Keratinocyte (primary cell): ENCODE measurements around the gene SPRED3. TPM values are rescaled to one million over a fixed set of nuclear protein-coding genes. Genes with fewer than 3 reads are reported as not detected.

Experiments
- DNase-seq: peaks from one replicate; pipeline ENCODE4 v3.0.0-alpha.2; 2011; ENCODE audit warnings: low read depth, missing footprints, low spot score
- FAIRE-seq: peaks from 2 replicates; lab custom pipeline; 2011; peaks lifted over from hg19 to GRCh38; lab: Jason Lieb, UNC
- H2AFZ ChIP-seq: 2 replicates; pipeline ENCODE4 v1.6.0; 2012; ENCODE audit warnings: low read length, control low read depth, inconsistent platforms; ENCODE audit not compliant: control insufficient read depth
- H3K27ac ChIP-seq: 2 replicates; pipeline ENCODE4 v1.5.1; 2011; ENCODE audit warnings: low read length; ENCODE audit not compliant: control insufficient read depth, insufficient read depth
- H3K27me3 ChIP-seq: 3 replicates; pipeline ENCODE4 v1.6.0; 2011; ENCODE audit warnings: low read length; ENCODE audit not compliant: control insufficient read depth, insufficient read depth; ENCODE audit errors: extremely low read depth
- H3K36me3 ChIP-seq, 2 experiments: 2 replicates in 1 of 2; 3 replicates in 1 of 2; pipeline ENCODE4 v1.5.1; 2011; ENCODE audit warnings: low read length in 2 of 2, mild to moderate bottlenecking in 1 of 2; ENCODE audit not compliant: control insufficient read depth in 2 of 2, insufficient read depth in 2 of 2; ENCODE audit errors: extremely low read depth in 1 of 2
- H3K4me1 ChIP-seq: 3 replicates; pipeline ENCODE4 v1.5.1; 2011; ENCODE audit warnings: low read length; ENCODE audit not compliant: control insufficient read depth, insufficient read depth; ENCODE audit errors: extremely low read depth
- H3K4me2 ChIP-seq: 3 replicates; pipeline ENCODE4 v1.6.0; 2011; ENCODE audit warnings: low read depth, low read length; ENCODE audit not compliant: control insufficient read depth, insufficient read depth; ENCODE audit errors: extremely low read depth
- H3K4me3 ChIP-seq, 3 experiments: fragments of 200-600 bp in 1 of 3; sonication (generic) in 1 of 3; 2 replicates in 2 of 3; 3 replicates in 1 of 3; pipeline ENCODE4 v1.5.1; 2011 to 2016; ENCODE audit warnings: low read length in 3 of 3, mild to moderate bottlenecking in 3 of 3, control low read depth in 2 of 3, inconsistent platforms in 1 of 3, low read depth in 1 of 3, mixed read lengths in 1 of 3, mixed run types in 1 of 3, moderate library complexity in 1 of 3; ENCODE audit not compliant: control insufficient read depth in 2 of 3, insufficient read depth in 2 of 3; ENCODE audit errors: extremely low read depth in 1 of 3
- H3K79me2 ChIP-seq: 2 replicates; pipeline ENCODE4 v1.6.0; 2012; ENCODE audit warnings: low read length; ENCODE audit not compliant: control insufficient read depth, insufficient read depth
- H3K9ac ChIP-seq: 3 replicates; pipeline ENCODE4 v1.6.0; 2011; ENCODE audit warnings: low read length; ENCODE audit not compliant: control insufficient read depth, insufficient read depth; ENCODE audit errors: extremely low read depth
- H3K9me1 ChIP-seq: 3 replicates; pipeline ENCODE4 v1.6.0; 2011; ENCODE audit warnings: low read length; ENCODE audit not compliant: control insufficient read depth, insufficient read depth; ENCODE audit errors: extremely low read depth
- H3K9me3 ChIP-seq: 2 replicates; pipeline ENCODE4 v1.5.1; 2012; ENCODE audit warnings: low read depth, low read length; ENCODE audit not compliant: control insufficient read depth
- H4K20me1 ChIP-seq: 3 replicates; pipeline ENCODE4 v1.6.0; 2011; ENCODE audit warnings: low read length; ENCODE audit not compliant: control insufficient read depth, insufficient read depth; ENCODE audit errors: extremely low read depth
- EZH2 ChIP-seq: IDR thresholded peaks from one replicate; pipeline ENCODE4 v1.6.1; 2012; ENCODE audit warnings: inconsistent platforms, mild to moderate bottlenecking, low read length, moderate library complexity
- dilution Hi-C: fragments of 300-500 bp; cut with MboI; formaldehyde crosslinking; loops from one replicate; pipeline ENCODE4 v1.7.0; 2020; ENCODE audit warnings: low sequenced_read_pairs; ENCODE audit not compliant: extremely low pct_ligation_motif_present
- polyA plus RNA-seq, 5 experiments: library from polyadenylated mRNA; depleted of rRNA in 3 of 5; stranded (reverse) in 3 of 5; stranded (forward) in 1 of 5; unstranded in 1 of 5; fragments of >200 nt; gene quantifications; 1 replicate in 1 of 5; 2 replicates in 3 of 5; 3 replicates in 1 of 5; pipeline versions ENCODE4 v1.2.1 to v1.2.3, GENCODE V29; 2011 to 2012; ENCODE audit warnings: missing spikeins in 2 of 5, low read depth in 1 of 5, low replicate concordance in 1 of 5
- TF ChIP-seq, protein P1 (sequence below), 3 experiments: IDR thresholded peaks in 1 of 3; conservative IDR thresholded peaks in 1 of 3; optimal IDR thresholded peaks in 1 of 3; 2 replicates in 2 of 3; 3 replicates in 1 of 3; pipeline versions ENCODE3 to v1.5.1; 2011; ENCODE audit warnings: low read length in 3 of 3, mild to moderate bottlenecking in 3 of 3, moderate library complexity in 2 of 3, control low read depth in 1 of 3, inconsistent platforms in 1 of 3; ENCODE audit not compliant: insufficient read depth in 2 of 3; ENCODE audit errors: extremely low read depth in 1 of 3

Gene SPRED3
- polyA plus RNA-seq, 1 donor (not counting 4 experiments of a cell fraction or from before 2014, with no cell fraction given) = 2.6 TPM

DNA sequence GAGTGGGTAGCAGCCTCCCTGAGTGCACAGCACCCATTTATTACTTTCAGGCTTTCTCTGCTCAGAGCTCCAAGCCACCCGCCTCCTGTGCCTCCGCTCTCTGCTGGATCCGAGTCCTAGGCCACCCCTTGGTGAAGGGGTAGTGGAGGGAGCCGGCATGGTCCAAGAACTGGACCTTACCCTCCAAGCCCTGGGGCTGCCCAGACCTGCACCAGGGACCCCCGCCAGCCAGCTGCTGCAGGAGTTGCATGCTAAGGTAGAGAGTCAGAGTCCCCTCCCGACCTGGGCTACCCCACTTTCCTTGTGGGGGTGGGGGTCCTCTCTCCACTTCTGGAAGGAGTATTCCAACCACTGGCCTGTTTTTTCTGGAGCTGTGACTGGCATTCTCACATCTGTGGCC is 16.4 kb downstream of the SPRED3 start:
- FAIRE-seq = no peak
- no peaks in the 10 kb centered on the region for H3K79me2 ChIP-seq
- H3K4me3 ChIP-seq = no peak overlapping the region
- peaks cover 4% of the 10 kb centered on the region for H3K4me1 ChIP-seq
- no peak for TF ChIP-seq EZH2
- TF ChIP-seq, protein P1, sequence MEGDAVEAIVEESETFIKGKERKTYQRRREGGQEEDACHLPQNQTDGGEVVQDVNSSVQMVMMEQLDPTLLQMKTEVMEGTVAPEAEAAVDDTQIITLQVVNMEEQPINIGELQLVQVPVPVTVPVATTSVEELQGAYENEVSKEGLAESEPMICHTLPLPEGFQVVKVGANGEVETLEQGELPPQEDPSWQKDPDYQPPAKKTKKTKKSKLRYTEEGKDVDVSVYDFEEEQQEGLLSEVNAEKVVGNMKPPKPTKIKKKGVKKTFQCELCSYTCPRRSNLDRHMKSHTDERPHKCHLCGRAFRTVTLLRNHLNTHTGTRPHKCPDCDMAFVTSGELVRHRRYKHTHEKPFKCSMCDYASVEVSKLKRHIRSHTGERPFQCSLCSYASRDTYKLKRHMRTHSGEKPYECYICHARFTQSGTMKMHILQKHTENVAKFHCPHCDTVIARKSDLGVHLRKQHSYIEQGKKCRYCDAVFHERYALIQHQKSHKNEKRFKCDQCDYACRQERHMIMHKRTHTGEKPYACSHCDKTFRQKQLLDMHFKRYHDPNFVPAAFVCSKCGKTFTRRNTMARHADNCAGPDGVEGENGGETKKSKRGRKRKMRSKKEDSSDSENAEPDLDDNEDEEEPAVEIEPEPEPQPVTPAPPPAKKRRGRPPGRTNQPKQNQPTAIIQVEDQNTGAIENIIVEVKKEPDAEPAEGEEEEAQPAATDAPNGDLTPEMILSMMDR (optimal IDR thresholded peaks at IDR 0.05 in 1 of 3, IDR thresholded peaks at IDR 0.05 in 1 of 3, conservative IDR thresholded peaks at IDR 0.05 in 1 of 3; ENCODE audit: extremely low read depth in 1 of 3, insufficient read depth in 2 of 3, low read length in 3 of 3) = no peak
- no peak for DNase-seq
- no peak overlapping the region for H3K4me2 ChIP-seq
- H3K9me3 ChIP-seq = no peaks in the 10 kb centered on the region
- no peak overlapping the region for H3K9ac ChIP-seq
- H3K9me1 ChIP-seq = no peaks in the 10 kb centered on the region
- no peaks in the 10 kb centered on the region for H4K20me1 ChIP-seq
- dilution Hi-C loops = no loop called here
- no peaks in the 10 kb centered on the region for H3K27me3 ChIP-seq
- H3K27ac ChIP-seq = no peak overlapping the region
- no peak overlapping the region for H2AFZ ChIP-seq
- H3K36me3 ChIP-seq = peaks cover 0 to 4% of the 10 kb centered on the region in 2 experiments

DNA sequence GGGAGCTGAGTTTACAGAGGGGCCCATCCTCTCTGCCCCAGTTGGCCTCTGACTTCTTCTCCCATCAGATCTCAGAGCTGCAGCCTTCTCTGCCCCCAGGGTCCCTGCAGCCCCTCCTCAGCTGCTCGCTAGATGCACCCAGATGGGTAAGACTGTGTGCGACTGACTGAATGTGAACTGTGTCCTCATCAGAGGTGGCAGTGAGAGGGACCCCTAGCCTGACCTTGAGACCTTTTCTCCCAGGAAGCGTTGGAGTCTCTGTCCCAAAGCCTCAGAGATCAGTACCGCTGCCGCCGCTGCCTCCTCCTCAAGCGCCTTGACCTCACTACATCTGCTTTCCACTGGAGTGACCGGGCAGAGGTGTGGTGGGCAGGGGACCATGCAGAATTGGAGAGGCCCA is 16.8 kb downstream of the SPRED3 start:
- Histone ChIP-seq H3K27me3 (no peaks in the 10 kb centered on the region), H3K4me3 (no peak overlapping the region), H3K27ac (no peak overlapping the region), H3K9me1 (no peaks in the 10 kb centered on the region), H4K20me1 (no peaks in the 10 kb centered on the region), H2AFZ (no peak overlapping the region), H3K79me2 (no peaks in the 10 kb centered on the region), H3K4me1 (peaks cover 4% of the 10 kb centered on the region), H3K36me3 (peaks cover 0 to 4% of the 10 kb centered on the region in 2 experiments), H3K9me3 (no peaks in the 10 kb centered on the region), H3K9ac (no peak overlapping the region), H3K4me2 (no peak overlapping the region)
- dilution Hi-C loops = no loop called here
- no peak for FAIRE-seq
- TF ChIP-seq, protein P1 (optimal IDR thresholded peaks at IDR 0.05 in 1 of 3, IDR thresholded peaks at IDR 0.05 in 1 of 3, conservative IDR thresholded peaks at IDR 0.05 in 1 of 3; ENCODE audit: extremely low read depth in 1 of 3, insufficient read depth in 2 of 3, low read length in 3 of 3) = no peak
- TF ChIP-seq EZH2 = no peak
- no peak for DNase-seq
